K562 (cell line): ENCODE data around the gene ABCF2.

ENCODE experiments used
- FIP1L1 ChIP-seq: fragments of 200-400 bp; formaldehyde crosslinking; IDR thresholded peaks from 2 replicates; pipeline ENCODE4 v1.6.1; 2018; ENCODE audit warnings: mild to moderate bottlenecking, low read depth, low read length; ENCODE audit not compliant: poor library complexity, severe bottlenecking
- TCF7 ChIP-seq: sonication (generic); IDR thresholded peaks from 2 replicates; pipeline ENCODE4 v1.6.1; 2016; ENCODE audit warnings: antibody characterized with exemption, borderline replicate concordance

- TF ChIP-seq TCF7 (no peak), FIP1L1 (no peak)
These were observed 38.4 kb upstream of the ABCF2 start for GRCh38 chr7:151265351-151265931.
